IPS DF 19.7 (cell line): ENCODE results near the gene HAUS7.

Experiments
- DNase-seq: peaks from one replicate; pipeline ENCODE4 v3.0.0-alpha.2; 2013; ENCODE audit warnings: low read depth, low spot score

HAUS7 gene

DNA sequence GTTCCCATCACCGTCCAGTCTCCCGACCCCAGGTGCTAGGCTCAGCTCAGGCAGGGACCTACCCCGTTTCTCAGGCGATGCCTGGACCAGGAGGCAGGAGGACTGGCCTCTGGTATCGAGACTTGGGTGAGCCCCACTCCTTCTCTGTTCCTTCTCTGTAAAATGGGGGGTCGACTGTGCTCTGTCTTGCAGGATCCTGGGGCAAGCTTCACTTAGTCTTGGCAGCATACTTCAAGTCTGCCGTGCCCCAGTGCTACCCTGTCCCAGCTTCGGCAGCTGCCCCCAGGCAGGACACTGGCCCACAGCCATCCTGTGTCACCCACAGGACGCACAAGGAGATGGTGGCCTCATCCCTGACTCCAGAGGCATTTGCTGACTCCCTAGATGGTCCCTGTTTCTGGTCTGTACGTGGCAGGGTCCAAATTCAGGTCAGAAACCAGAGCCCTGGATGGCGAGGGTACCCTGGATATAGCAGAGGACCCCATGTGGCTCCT, 7.0 kb upstream of the HAUS7 start:
- no peak for DNase-seq

DNA sequence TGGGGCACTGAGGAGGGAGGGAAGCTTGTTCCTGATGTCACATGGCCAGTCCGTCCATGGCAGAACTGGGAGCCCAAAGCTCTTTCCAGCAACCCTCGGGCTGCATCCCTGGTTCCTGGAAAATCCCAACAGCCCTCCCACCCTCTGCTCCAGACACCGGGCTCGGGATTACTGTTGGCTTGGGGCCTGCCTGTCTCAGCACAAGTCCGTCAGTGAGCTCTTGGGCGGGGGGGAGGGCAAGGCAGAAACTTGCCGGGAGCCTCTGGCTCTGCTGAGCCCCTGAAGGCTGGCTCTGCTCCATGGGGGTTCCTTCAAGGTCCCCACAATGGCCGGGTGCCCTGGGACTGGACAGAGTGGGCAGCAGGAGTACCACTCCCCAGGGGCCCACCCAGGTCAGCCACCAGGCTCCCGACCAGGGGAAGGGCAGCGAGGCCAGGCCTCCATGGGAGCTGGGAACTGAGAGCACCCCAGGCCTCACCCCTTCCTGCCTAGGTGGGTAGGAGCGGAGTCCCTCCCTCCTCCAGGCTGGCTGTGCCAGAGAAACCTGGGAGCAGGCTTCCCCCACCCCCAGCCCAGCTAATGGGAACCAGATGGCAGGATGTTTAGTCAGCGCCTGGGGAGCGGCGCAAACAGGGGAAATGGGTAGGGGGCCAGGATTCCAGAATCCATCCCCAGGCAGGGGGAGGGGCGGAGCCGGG, 6.4 kb upstream of the HAUS7 start:
- no peak for DNase-seq

GRCh38 chrX:153475751-153476281, 5.4 kb upstream of the HAUS7 start:
- no peak for DNase-seq

GRCh38 chrX:153475271-153475670, 4.9 kb upstream of the HAUS7 start:
- no peak for DNase-seq

DNA sequence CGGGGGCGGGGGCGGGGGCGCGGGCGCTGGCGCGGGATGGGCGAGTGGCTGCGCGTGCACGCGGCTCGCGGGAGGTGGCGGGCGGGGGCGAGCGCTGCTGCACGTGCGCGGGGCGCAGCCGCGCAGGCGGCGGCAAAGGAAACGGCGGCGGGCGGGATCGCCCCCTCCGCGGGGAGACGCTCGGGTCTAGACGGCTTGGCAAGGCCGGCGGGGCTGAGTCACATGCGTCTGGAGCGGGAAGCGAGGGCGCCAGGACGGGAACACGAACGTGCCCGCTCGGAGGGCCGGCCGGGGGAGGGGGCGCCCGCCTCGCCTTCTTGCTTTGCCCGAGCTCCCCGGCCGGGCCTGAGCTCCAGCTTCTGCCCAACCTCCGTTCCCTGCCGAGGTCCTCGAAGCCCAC, 4.3 kb upstream of the HAUS7 start:
- DNase-seq: no peak

DNA sequence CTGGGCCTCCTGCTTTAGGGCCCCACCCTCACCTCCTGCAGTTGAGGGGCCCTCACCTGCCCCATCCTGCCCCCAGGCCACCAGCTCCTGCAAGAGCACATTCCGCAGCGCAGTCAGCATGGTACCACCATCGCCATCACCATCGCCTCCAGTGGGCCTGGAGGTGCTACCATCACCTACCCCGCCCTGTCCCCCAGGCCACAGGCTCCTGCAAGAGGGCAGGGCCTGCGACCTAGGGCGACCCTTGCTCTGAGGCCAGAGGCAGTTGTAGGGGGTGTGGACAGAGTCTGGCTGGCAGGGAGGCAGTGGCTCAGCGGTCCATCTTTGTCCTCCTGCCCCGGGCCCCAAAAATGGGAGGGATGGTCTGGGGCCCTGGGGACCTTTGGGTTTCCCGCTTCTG, 3.9 kb upstream of the HAUS7 start:
- no peak for DNase-seq

- DNase-seq: no peak
Measured at GRCh38 chrX:153473126-153473525, 2.8 kb upstream of the HAUS7 start.

GRCh38 chrX:153471663-153472280, 1.4 kb upstream of the HAUS7 start:
- DNase-seq: no peak

DNA sequence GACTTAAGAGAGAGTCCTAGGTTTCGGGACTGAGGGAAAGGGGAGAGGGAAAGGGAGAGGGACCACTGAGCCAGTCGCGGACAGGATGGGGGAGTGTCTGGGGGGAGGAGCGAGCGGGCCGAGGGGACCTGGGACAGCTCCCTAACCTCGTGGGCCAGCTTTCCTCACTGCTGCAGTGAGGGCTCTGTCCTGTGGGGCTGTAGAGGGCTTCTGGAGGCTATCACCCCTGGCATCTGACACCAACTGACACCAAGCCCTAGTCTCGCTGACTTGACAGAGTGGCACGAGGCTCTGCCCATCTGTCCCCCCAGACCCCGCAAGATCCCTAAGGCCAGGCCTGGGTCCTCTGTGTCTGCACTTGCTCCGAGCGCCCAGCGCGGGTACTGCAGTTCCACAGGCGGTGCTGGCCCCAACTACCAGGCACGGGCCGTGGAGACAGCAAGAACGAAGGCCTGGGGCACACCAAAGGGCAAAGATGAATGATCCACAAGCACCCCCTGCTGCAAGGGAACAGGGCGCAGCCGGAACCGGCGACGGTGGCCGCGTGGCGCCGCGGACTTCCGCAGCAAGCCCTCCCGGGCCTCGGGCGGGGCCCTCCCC, 465 bp downstream of the HAUS7 start:
- no peak for DNase-seq

DNA sequence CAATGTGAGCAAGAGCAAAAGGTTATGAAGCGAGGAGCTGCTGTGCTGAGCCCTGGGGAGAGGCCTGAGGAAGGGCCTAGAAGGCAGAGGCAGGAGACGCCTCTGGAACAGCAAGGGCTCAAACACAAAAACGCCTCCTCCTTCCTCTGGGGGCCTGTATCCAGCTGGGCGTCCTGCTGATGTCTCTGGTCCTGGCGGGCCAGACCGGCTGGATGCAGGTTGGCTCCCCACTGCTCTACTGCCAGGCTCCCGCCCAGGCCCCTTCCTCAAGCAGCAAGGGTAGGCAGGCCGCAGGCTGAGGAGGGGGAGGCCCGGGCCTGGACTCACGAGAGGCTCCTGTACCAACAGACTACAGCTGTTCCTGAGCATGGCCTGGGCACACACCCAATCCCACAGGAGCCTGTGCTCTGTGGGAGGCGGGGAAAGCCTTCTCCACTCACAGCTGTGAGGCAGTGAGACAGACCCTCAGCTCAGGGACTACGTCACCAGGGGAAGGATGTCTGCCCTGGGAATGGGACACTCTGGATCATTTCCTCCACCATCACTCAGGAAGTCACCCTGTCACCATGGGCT, 2.3 kb downstream of the HAUS7 start:
- no peak for DNase-seq

DNA sequence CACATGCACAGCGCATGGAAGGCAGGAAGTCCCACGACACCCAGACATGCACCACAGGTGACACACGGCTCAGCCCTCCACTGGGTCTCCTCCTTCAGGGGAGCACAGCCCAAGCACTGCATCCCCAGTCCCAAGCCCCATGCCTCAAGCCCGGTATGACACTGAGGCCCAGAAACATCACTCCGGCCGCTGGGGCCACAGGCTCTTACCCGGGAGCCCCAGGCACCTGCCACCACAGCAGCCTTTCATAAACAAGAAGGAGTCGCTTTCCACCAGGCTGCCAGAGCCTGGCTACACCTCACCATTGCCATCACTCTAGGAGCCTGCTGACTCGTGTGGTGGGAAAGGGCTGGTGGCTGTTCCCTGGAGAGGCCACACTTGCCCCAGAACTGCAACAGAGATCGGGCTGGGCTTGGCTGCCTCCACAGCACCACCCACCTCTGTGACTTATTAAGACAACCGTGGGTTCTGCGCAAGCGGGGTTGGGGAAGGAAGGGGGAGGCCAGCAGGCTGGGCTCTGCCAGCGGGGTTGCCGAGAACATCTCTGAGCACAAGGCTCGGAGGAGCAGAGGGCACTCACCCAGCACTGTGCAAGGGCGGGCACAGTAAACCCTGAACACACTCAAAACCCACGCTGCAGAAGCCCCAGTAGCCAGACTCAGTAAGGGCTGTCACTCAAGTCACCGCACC, 4.5 kb downstream of the HAUS7 start:
- DNase-seq: no peak

- DNase-seq: no peak
Measured at GRCh38 chrX:153464116-153464515, 6.3 kb downstream of the HAUS7 start.

- DNase-seq: no peak
Measured at GRCh38 chrX:153463556-153463955, 6.8 kb downstream of the HAUS7 start.

DNA sequence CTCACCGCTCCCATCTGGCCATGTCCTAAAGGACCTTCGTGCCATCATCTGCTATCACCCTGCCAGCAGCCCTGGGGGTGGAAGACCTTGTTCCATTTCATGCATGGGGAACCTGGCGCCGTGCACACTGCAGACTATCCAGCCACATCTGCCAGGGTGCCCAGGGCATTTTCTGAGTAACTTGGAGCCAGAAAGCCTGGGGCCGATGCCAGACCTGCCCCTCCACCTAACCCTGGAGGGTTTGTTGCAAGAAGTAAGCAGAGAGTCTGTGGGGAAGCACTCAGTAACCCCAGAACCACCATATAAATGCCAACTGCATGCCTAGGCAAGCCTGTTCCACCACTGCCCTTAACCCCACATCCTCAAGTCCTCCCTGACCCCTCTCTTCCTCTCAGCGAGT, 7.3 kb downstream of the HAUS7 start:
- no peak for DNase-seq

DNA sequence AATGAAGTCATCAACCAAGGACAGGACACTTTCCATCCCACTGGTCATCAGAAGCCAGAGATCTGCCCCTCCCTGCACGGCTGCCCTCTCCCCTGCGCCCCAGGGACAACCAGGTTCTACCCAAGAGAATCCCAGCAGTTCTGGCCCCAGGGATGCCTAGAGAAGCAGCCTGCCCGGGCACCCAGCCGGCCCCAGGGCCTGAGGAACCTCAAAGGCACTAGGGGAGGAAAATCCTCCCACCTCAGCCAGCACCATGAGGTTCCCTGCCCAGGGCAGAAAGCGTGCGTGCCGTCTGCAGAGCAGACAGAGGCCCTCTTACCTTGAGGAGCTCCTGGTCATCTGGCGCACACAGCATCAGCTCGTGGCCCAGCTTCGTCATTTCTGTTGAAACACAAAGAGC, 8.1 kb downstream of the HAUS7 start:
- no peak for DNase-seq

DNA sequence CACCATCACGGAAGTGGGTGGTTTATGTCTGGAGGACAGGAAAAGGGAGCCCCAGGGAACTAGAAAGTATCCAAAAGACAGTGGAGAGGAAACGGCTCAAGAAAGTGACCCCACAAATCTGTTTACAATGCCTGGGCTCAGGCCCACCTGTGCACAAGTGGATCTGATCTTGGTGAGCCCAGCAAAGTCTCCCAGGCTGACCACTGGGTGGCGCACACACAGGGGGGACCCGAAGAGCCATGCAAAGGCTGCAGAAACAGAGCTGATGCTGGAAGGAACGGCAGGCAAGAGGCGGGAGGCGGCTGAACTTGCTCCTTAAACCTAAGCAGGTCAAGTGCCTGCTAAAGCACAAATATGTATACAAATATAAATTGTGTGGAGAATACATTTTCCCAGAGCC, 9.6 kb downstream of the HAUS7 start:
- no peak for DNase-seq

DNA sequence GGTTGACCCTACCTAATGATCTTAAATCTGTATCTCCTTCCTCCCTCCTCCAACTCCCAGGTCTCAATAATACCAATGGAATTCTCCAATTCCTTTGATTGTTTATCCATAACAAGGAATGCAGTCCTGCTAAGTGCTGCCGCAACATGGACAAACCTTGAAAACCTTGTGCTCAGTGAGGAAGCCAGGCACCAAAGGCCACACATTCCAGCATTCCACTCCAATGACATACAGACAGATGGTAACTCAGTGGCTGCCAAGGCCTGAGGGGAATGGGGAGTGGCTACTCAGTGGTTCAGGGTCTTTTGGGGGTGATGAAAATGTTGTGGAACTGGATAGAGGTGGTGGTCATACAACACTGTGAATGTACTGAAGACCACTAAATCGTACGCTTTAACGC, 10.4 kb downstream of the HAUS7 start:
- DNase-seq: no peak

DNA sequence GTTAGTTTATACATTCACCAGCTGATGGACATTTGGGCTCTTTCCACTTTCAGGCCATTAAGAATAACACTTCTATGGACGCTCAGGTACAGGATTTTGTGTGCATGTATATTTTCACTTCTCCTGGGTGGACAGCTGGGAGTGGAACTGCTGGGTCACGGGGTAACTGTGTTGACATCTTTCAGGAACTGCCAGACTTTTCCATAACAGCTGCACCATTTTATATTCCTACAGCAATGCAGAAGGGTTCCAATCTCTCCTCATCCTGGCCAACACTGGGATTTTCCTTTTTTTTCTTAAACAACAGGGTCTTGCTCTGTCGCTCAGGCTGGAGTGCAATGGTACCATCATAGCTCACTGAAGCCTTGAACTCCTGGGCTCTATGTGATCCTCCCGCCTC, 11.9 kb downstream of the HAUS7 start:
- no peak for DNase-seq

DNA sequence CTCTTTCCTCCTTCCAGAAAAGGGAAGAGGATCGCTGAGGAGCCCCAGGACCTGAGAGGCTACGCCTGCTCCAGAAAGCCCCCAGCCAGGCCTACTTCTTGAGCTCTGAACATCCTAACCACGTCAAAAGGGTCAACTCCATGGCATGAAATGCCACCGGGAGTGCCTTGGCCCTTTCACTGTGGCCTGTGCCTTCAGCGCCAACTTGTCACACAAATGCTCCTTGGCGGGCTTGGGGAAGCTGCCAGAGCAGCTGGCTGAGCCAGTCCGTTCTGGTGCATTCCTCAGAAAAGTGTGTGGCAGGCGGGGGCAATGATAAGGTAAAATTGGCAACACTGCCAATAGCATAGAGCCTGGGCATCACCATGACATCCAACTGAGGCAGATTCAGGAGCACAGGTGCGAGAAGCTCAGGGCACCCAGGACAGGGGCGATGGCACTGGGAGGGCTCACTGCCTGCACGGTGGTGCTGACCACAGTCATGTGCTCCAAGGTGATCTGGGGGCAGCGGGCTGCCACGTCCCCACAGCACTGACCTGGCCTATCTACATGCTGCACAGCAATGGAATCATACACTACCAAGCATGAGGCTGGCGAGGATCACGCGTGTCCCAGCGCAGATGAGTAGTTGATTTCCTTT, 12.4 kb downstream of the HAUS7 start:
- no peak for DNase-seq

DNA sequence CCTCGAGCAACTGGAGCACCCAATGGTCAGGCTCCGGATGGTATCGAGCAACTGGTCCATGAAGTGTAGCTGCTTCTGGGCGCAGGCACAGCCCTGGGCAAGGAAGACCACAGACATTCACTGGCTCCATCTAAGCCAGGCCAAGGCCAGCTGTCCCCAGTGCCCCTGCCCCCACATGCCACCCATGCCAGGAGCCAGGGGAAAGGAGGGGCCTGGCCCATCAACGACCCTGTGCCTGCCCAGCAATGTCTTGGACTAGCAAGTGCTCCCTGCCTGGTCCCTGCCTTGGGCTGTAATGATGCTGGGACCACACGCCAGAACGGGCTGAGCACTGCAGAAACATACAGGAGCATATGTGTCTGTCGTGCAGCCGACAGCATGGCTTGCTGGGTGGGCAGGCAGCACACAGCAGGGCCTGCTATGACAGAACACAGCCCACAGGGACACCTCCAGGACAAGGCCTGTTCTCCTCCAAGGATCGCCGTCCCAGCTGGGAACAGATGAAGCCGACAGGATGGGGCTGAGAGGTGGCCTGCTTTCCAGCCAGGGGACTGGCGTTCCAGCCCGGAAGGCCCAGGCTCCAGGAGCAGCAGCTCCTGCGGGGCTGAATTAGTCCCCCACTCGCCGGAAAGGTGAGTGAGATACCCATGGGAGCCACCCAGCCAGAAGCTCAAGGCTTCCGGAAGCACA, 13.1 kb downstream of the HAUS7 start:
- no peak for DNase-seq

- no peak for DNase-seq
Measured at GRCh38 chrX:153456704-153457103, 13.7 kb downstream of the HAUS7 start.
